GM23338 (cell line): Measurements from ENCODE around the gene HOXD4. TPM values are rescaled to one million over a fixed set of nuclear protein-coding genes. Genes with fewer than 3 reads are reported as not detected.

Experiments used
- CREB1 ChIP-seq: fragments of 250-450 bp; sonication (Bioruptor Pico); IDR thresholded peaks from 2 replicates; pipeline ENCODE4 v1.5.0; 2020; ENCODE audit warnings: low read depth, mild to moderate bottlenecking, moderate library complexity
- EZH2 ChIP-seq: fragments of 200-600 bp; sonication (generic); IDR thresholded peaks from one replicate; pipeline ENCODE4 v1.8.0; 2017; ENCODE audit warnings: antibody characterized with exemption, mild to moderate bottlenecking, low read depth; ENCODE audit not compliant: unreplicated experiment
- EZH2phosphoT487 ChIP-seq: fragments of 200-600 bp; sonication (generic); IDR thresholded peaks from one replicate; pipeline ENCODE4 v1.8.1; 2018; ENCODE audit warnings: antibody characterized with exemption; ENCODE audit not compliant: unreplicated experiment
- JUNB ChIP-seq: IDR thresholded peaks from one replicate; pipeline ENCODE4 v1.6.1; 2016; ENCODE audit warnings: antibody characterized with exemption; ENCODE audit not compliant: unreplicated experiment
- POLR2AphosphoS5 ChIP-seq: IDR thresholded peaks from 2 replicates; pipeline ENCODE4 v1.6.1; 2016; ENCODE audit warnings: antibody characterized with exemption, low read depth
- polyA plus RNA-seq: library from polyadenylated mRNA; unstranded; fragments of >200 nt; fragmentation: Nextera tagmentation; extraction: Ambion mirVana; gene quantifications from 2 replicates; pipeline ENCODE4 v1.2.1, GENCODE V29; 2016
- total RNA-seq: library from RNA; depleted of rRNA; stranded (reverse); fragments of >200 nt; shearing (Covaris generic); gene quantifications from 2 replicates; pipeline ENCODE4 v1.2.3, GENCODE V29; 2014
- TF ChIP-seq, protein P1 (sequence below): fragments of 250-450 bp; sonication (Bioruptor Pico); IDR thresholded peaks from 2 replicates; pipeline ENCODE4 v1.5.0; 2020; ENCODE audit warnings: mild to moderate bottlenecking, moderate library complexity
- TF ChIP-seq, protein P2 (sequence below): IDR thresholded peaks from one replicate; pipeline ENCODE4 v1.6.1; 2018; ENCODE audit warnings: antibody characterized with exemption; ENCODE audit not compliant: unreplicated experiment

HOXD4 gene
- total and polyA plus RNA-seq, 2 experiments from 2014 or later, result not detected

DNA sequence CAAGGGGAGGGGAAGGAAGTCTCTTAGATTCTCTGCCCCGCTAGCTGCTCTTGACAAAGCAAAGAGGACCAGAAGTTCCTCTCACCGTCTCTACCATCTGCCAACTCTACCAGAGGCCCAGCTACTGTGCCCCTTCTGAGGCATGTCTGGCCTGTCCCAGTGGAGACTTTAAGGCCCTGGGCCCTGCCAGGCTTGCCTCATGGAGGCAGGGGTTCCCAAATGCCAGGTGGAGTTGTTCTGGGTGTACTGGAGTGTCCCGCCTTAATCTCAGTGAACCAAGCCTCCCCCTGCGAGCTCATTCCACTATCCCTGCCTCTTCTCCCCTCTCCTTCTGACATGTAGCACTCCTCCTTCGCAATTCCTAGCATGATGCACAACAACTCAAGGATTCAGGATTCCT, 49.5 kb upstream of the HOXD4 start (continued):
- TF ChIP-seq, protein P1, sequence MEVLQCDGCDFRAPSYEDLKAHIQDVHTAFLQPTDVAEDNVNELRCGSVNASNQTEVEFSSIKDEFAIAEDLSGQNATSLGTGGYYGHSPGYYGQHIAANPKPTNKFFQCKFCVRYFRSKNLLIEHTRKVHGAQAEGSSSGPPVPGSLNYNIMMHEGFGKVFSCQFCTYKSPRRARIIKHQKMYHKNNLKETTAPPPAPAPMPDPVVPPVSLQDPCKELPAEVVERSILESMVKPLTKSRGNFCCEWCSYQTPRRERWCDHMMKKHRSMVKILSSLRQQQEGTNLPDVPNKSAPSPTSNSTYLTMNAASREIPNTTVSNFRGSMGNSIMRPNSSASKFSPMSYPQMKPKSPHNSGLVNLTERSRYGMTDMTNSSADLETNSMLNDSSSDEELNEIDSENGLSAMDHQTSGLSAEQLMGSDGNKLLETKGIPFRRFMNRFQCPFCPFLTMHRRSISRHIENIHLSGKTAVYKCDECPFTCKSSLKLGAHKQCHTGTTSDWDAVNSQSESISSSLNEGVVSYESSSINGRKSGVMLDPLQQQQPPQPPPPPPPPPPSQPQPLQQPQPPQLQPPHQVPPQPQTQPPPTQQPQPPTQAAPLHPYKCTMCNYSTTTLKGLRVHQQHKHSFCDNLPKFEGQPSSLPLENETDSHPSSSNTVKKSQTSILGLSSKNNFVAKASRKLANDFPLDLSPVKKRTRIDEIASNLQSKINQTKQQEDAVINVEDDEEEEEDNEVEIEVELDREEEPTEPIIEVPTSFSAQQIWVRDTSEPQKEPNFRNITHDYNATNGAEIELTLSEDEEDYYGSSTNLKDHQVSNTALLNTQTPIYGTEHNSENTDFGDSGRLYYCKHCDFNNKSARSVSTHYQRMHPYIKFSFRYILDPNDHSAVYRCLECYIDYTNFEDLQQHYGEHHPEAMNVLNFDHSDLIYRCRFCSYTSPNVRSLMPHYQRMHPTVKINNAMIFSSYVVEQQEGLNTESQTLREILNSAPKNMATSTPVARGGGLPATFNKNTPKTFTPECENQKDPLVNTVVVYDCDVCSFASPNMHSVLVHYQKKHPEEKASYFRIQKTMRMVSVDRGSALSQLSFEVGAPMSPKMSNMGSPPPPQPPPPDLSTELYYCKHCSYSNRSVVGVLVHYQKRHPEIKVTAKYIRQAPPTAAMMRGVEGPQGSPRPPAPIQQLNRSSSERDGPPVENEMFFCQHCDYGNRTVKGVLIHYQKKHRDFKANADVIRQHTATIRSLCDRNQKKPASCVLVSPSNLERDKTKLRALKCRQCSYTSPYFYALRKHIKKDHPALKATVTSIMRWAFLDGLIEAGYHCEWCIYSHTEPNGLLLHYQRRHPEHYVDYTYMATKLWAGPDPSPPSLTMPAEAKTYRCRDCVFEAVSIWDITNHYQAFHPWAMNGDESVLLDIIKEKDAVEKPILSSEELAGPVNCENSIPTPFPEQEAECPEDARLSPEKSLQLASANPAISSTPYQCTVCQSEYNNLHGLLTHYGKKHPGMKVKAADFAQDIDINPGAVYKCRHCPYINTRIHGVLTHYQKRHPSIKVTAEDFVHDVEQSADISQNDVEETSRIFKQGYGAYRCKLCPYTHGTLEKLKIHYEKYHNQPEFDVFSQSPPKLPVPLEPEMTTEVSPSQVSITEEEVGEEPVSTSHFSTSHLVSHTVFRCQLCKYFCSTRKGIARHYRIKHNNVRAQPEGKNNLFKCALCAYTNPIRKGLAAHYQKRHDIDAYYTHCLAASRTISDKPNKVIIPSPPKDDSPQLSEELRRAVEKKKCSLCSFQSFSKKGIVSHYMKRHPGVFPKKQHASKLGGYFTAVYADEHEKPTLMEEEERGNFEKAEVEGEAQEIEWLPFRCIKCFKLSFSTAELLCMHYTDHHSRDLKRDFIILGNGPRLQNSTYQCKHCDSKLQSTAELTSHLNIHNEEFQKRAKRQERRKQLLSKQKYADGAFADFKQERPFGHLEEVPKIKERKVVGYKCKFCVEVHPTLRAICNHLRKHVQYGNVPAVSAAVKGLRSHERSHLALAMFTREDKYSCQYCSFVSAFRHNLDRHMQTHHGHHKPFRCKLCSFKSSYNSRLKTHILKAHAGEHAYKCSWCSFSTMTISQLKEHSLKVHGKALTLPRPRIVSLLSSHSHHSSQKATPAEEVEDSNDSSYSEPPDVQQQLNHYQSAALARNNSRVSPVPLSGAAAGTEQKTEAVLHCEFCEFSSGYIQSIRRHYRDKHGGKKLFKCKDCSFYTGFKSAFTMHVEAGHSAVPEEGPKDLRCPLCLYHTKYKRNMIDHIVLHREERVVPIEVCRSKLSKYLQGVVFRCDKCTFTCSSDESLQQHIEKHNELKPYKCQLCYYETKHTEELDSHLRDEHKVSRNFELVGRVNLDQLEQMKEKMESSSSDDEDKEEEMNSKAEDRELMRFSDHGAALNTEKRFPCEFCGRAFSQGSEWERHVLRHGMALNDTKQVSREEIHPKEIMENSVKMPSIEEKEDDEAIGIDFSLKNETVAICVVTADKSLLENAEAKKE (CRISPR knock-in tag), result no peak
- TF ChIP-seq, protein P2, sequence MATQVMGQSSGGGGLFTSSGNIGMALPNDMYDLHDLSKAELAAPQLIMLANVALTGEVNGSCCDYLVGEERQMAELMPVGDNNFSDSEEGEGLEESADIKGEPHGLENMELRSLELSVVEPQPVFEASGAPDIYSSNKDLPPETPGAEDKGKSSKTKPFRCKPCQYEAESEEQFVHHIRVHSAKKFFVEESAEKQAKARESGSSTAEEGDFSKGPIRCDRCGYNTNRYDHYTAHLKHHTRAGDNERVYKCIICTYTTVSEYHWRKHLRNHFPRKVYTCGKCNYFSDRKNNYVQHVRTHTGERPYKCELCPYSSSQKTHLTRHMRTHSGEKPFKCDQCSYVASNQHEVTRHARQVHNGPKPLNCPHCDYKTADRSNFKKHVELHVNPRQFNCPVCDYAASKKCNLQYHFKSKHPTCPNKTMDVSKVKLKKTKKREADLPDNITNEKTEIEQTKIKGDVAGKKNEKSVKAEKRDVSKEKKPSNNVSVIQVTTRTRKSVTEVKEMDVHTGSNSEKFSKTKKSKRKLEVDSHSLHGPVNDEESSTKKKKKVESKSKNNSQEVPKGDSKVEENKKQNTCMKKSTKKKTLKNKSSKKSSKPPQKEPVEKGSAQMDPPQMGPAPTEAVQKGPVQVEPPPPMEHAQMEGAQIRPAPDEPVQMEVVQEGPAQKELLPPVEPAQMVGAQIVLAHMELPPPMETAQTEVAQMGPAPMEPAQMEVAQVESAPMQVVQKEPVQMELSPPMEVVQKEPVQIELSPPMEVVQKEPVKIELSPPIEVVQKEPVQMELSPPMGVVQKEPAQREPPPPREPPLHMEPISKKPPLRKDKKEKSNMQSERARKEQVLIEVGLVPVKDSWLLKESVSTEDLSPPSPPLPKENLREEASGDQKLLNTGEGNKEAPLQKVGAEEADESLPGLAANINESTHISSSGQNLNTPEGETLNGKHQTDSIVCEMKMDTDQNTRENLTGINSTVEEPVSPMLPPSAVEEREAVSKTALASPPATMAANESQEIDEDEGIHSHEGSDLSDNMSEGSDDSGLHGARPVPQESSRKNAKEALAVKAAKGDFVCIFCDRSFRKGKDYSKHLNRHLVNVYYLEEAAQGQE, result no peak
- TF ChIP-seq EZH2 (no peak), JUNB (no peak), CREB1 (CRISPR knock-in tag) (no peak), EZH2phosphoT487 (no peak), POLR2AphosphoS5 (no peak)
